Skeletal muscle cell (primary cell): ENCODE data around the gene WDHD1.
"Not testable (repeated sequence)": the region's sequence is repeated elsewhere in the genome, so short reads cannot be mapped to it uniquely, and the experiment has no call there.

Experiments
- DNase-seq: peaks from one replicate; pipeline ENCODE4 v3.0.0-alpha.2; 2010; ENCODE audit warnings: low read depth
- H3K4me3 ChIP-seq: 2 replicates; pipeline ENCODE4 v1.5.1; 2011; ENCODE audit warnings: low read depth, mild to moderate bottlenecking, control low read depth, low read length, moderate library complexity

Gene WDHD1

GRCh38 chr14:55026793-55027561 is at the start of gene WDHD1, which contains the start of gene SOCS4:
Gene WDHD1, minus strand, starts transcription at chr14:55027099. Its CDS starts 312 bp downstream, at chr14:55026787.
Gene SOCS4, plus strand, starts transcription at chr14:55027236. Its CDS starts 15,806 bp downstream, at chr14:55043042.
- peak; percentile 73 for DNase-seq
- H3K4me3 ChIP-seq: peak within 1 kb of the TSS; percentile 80

- no peak for DNase-seq
- no peak overlapping the region for H3K4me3 ChIP-seq
Measured at GRCh38 chr14:55075628-55076175, 48.8 kb upstream of the WDHD1 start.

GRCh38 chr14:55074662-55075061 is 47.8 kb upstream of the WDHD1 start:
- DNase-seq: peak; percentile 36
- H3K4me3 ChIP-seq: no peak overlapping the region

GRCh38 chr14:55073856-55074255 is 47.0 kb upstream of the WDHD1 start:
- H3K4me3 ChIP-seq: no peak overlapping the region
- DNase-seq: peak; percentile 43

GRCh38 chr14:55071870-55072640 is 45.2 kb upstream of the WDHD1 start:
- no peak overlapping the region for H3K4me3 ChIP-seq

GRCh38 chr14:55070981-55071411 is 44.1 kb upstream of the WDHD1 start:
- no peak overlapping the region for H3K4me3 ChIP-seq
- no peak for DNase-seq

More at GRCh38 chr14:55071870-55072640, 45.2 kb upstream of the WDHD1 start:
- DNase-seq: peak; percentile 60

- no peak for DNase-seq
- H3K4me3 ChIP-seq: no peak overlapping the region
Measured at GRCh38 chr14:55066223-55066622, 39.3 kb upstream of the WDHD1 start.

- H3K4me3 ChIP-seq: no peak overlapping the region
- no peak for DNase-seq
Measured at GRCh38 chr14:55065411-55065810, 38.5 kb upstream of the WDHD1 start.

- not testable (repeated sequence) for DNase-seq
Measured at GRCh38 chr14:55064896-55065295, 38.0 kb upstream of the WDHD1 start.

GRCh38 chr14:55062517-55063351 is 35.8 kb upstream of the WDHD1 start:
- no peak overlapping the region for H3K4me3 ChIP-seq
- DNase-seq: no peak

More at GRCh38 chr14:55064896-55065295, 38.0 kb upstream of the WDHD1 start:
- H3K4me3 ChIP-seq: not testable (repeated sequence)

- H3K4me3 ChIP-seq: no peak overlapping the region
- no peak for DNase-seq
Measured at GRCh38 chr14:55059333-55059732, 32.4 kb upstream of the WDHD1 start.

GRCh38 chr14:55057919-55058318 is 31.0 kb upstream of the WDHD1 start:
- DNase-seq: no peak
- H3K4me3 ChIP-seq: no peak overlapping the region

GRCh38 chr14:55054098-55054497 is 27.2 kb upstream of the WDHD1 start:
- DNase-seq: no peak
- no peak overlapping the region for H3K4me3 ChIP-seq

GRCh38 chr14:55053500-55053899 is 26.6 kb upstream of the WDHD1 start:
- peak overlapping the region; percentile 91 for H3K4me3 ChIP-seq
- DNase-seq: no peak

GRCh38 chr14:55053018-55053417 is 26.1 kb upstream of the WDHD1 start:
- DNase-seq: no peak
- peak overlapping the region; percentile 91 for H3K4me3 ChIP-seq

- DNase-seq: no peak
- peak overlapping the region; percentile 91 for H3K4me3 ChIP-seq
Measured at GRCh38 chr14:55052269-55052930, 25.5 kb upstream of the WDHD1 start.

GRCh38 chr14:55051423-55052268 is 24.7 kb upstream of the WDHD1 start, which contains the start of gene MAPK1IP1L:
Gene MAPK1IP1L, plus strand, starts transcription at chr14:55051647. Its CDS starts 10,037 bp downstream, at chr14:55061684.
- DNase-seq: peak; percentile 65
- peak within 1 kb of the TSS; percentile 91 for H3K4me3 ChIP-seq

GRCh38 chr14:55051165-55051422 is 24.2 kb upstream of the WDHD1 start:
- DNase-seq: no peak
- H3K4me3 ChIP-seq: peak overlapping the region; percentile 91
